SK-N-SH (cell line): ENCODE data around the gene TSPAN11. TPM values are rescaled to one million over a fixed set of nuclear protein-coding genes. Genes with fewer than 3 reads are reported as not detected.

Experiments
- CTCF ChIA-PET: fragments of 300-600, 350-600 bp; formaldehyde crosslinking; extraction: SDS; loops from one replicate; lab custom pipeline; 2021; lab: Yijun Ruan, JAX
- POLR2A ChIA-PET: fragments of 350-600 bp; sonication (Branson Sonifier 250); formaldehyde crosslinking; extraction: SDS; loops from one replicate; lab custom pipeline; 2020; ENCODE audit warnings: antibody characterized with exemption, inconsistent platforms; lab: Yijun Ruan, JAX
- DNase-seq: peaks from one replicate; pipeline ENCODE4 v3.0.0; 2012
- H2AFZ ChIP-seq: fragments of 200-600 bp; sonication (generic); 2 replicates; pipeline ENCODE4 v1.8.1; 2016; ENCODE audit warnings: antibody characterized with exemption, mild to moderate bottlenecking, low read depth
- H3F3A ChIP-seq: fragments of 200-600 bp; sonication (generic); replicated peaks from 2 replicates; pipeline ENCODE3; 2016; ENCODE audit warnings: antibody characterized with exemption, mild to moderate bottlenecking; ENCODE audit not compliant: insufficient read depth
- H3K27ac ChIP-seq, 2 experiments: fragments of 200-500 bp in 1 of 2; fragments of 200-600 bp in 1 of 2; sonication (Bioruptor generic) in 1 of 2; sonication (generic), shearing (Covaris generic) in 1 of 2; 2 replicates each; pipeline versions ENCODE4 v1.5.1 to v1.6.1; 2014 to 2016; ENCODE audit warnings: low read depth in 2 of 2, inconsistent platforms in 1 of 2, low read length in 1 of 2, mild to moderate bottlenecking in 1 of 2, mixed read lengths in 1 of 2
- H3K27me3 ChIP-seq: fragments of 200-600 bp; sonication (generic), shearing (Covaris generic); 2 replicates; pipeline ENCODE4 v1.6.1; 2016; ENCODE audit warnings: mixed run types; ENCODE audit not compliant: insufficient read depth
- H3K36me3 ChIP-seq, 2 experiments: fragments of 200-500 bp in 1 of 2; fragments of 200-600 bp in 1 of 2; sonication (Bioruptor generic) in 1 of 2; sonication (generic) in 1 of 2; replicated peaks in 1 of 2; 2 replicates each; pipeline versions ENCODE3 to v1.5.1; 2014 to 2016; ENCODE audit warnings: low read length in 1 of 2, mild to moderate bottlenecking in 1 of 2; ENCODE audit not compliant: insufficient read depth in 2 of 2, control insufficient read depth in 1 of 2
- H3K4me1 ChIP-seq, 2 experiments: fragments of 200-500 bp in 1 of 2; fragments of 200-600 bp in 1 of 2; sonication (Bioruptor generic) in 1 of 2; sonication (generic), shearing (Covaris generic) in 1 of 2; 2 replicates each; pipeline versions ENCODE4 v1.5.1 to v1.6.1; 2014 to 2016; ENCODE audit warnings: low read depth in 1 of 2, low read length in 1 of 2, mixed run types in 1 of 2; ENCODE audit not compliant: insufficient read depth in 2 of 2, control insufficient read depth in 1 of 2
- H3K4me2 ChIP-seq: fragments of 200-600 bp; sonication (generic), shearing (Covaris generic); 2 replicates; pipeline ENCODE4 v1.6.1; 2017; ENCODE audit warnings: mixed run types
- H3K4me3 ChIP-seq, 2 experiments: fragments of 200-500 bp in 1 of 2; fragments of 200-600 bp in 1 of 2; sonication (Bioruptor generic) in 1 of 2; sonication (generic), shearing (Covaris generic) in 1 of 2; 2 replicates each; pipeline versions ENCODE4 v1.5.1 to v1.8.1; 2014 to 2016; ENCODE audit warnings: low read depth in 2 of 2, inconsistent platforms in 1 of 2, low read length in 1 of 2, mild to moderate bottlenecking in 1 of 2, mixed read lengths in 1 of 2, moderate library complexity in 1 of 2
- H3K79me2 ChIP-seq: fragments of 200-600 bp; sonication (generic); 2 replicates; pipeline ENCODE4 v1.8.1; 2017; ENCODE audit warnings: mild to moderate bottlenecking; ENCODE audit not compliant: insufficient read depth
- H3K9ac ChIP-seq: fragments of 200-600 bp; sonication (generic); 2 replicates; pipeline ENCODE4 v1.6.1; 2017; ENCODE audit warnings: mixed run types
- H3K9me2 ChIP-seq: fragments of 200-600 bp; sonication (generic); 2 replicates; pipeline ENCODE4 v1.6.1; 2017; ENCODE audit warnings: mixed run types
- H3K9me3 ChIP-seq: fragments of 200-600 bp; sonication (generic); 2 replicates; pipeline ENCODE4 v1.6.1; 2017; ENCODE audit warnings: mixed run types, mild to moderate bottlenecking, moderate library complexity
- H4K20me1 ChIP-seq: fragments of 200-600 bp; sonication (generic); 2 replicates; pipeline ENCODE4 v1.6.1; 2017; ENCODE audit warnings: mild to moderate bottlenecking, mixed run types; ENCODE audit not compliant: insufficient read depth
- CHD2 ChIP-seq: fragments of 150-350 bp; IDR thresholded peaks from 2 replicates; pipeline ENCODE4 v1.6.1; 2018; ENCODE audit warnings: low read length; ENCODE audit not compliant: partially characterized antibody
- CTCF ChIP-seq: fragments of 200-600 bp; sonication (generic); IDR thresholded peaks from 2 replicates; pipeline ENCODE4 v1.6.1; 2017; ENCODE audit warnings: antibody characterized with exemption, mild to moderate bottlenecking, moderate library complexity
- FOXJ3 ChIP-seq: sonication (generic); formaldehyde crosslinking; IDR thresholded peaks from 2 replicates; pipeline ENCODE4 v1.5.1; 2020; ENCODE audit warnings: mild to moderate bottlenecking, missing genetic modification reagents
- GATA2 ChIP-seq: sonication (generic); formaldehyde crosslinking; IDR thresholded peaks from 2 replicates; pipeline ENCODE4 v1.5.0; 2020; ENCODE audit warnings: mild to moderate bottlenecking, missing genetic modification reagents
- JUND ChIP-seq: IDR thresholded peaks from 2 replicates; pipeline ENCODE4 v1.4.0; 2012
- MAX ChIP-seq: IDR thresholded peaks from 2 replicates; pipeline ENCODE4 v1.4.0; 2012; ENCODE audit warnings: low read depth
- NFIC ChIP-seq: IDR thresholded peaks from 2 replicates; pipeline ENCODE4 v1.4.0; 2012; ENCODE audit warnings: borderline replicate concordance
- NRF1 ChIP-seq: IDR thresholded peaks from 2 replicates; pipeline ENCODE4 v1.6.1; 2012; ENCODE audit warnings: low read depth, mild to moderate bottlenecking, low read length
- POLR2AphosphoS5 ChIP-seq: IDR thresholded peaks from 2 replicates; pipeline ENCODE4 v1.6.1; 2012; ENCODE audit warnings: low read depth, low read length
- RFX5 ChIP-seq: IDR thresholded peaks from 2 replicates; pipeline ENCODE4 v1.6.1; 2012; ENCODE audit warnings: mild to moderate bottlenecking, improper control_type of control experiment, low read length
- RXRA ChIP-seq: IDR thresholded peaks from 2 replicates; pipeline ENCODE4 v1.4.0; 2012; ENCODE audit warnings: low read depth, mild to moderate bottlenecking, borderline replicate concordance
- SIN3A ChIP-seq: IDR thresholded peaks from 2 replicates; pipeline ENCODE4 v1.6.1; 2012; ENCODE audit warnings: low read depth, mild to moderate bottlenecking, low read length, moderate library complexity, borderline replicate concordance
- TAF1 ChIP-seq: IDR thresholded peaks from 2 replicates; pipeline ENCODE4 v1.6.1; 2012; ENCODE audit warnings: low read depth, mild to moderate bottlenecking, low read length, moderate library complexity, borderline replicate concordance
- TCF12 ChIP-seq: IDR thresholded peaks from 2 replicates; pipeline ENCODE4 v1.4.0; 2012
- TEAD4 ChIP-seq: IDR thresholded peaks from 2 replicates; pipeline ENCODE4 v1.4.0; 2012; ENCODE audit warnings: mild to moderate bottlenecking, borderline replicate concordance; ENCODE audit not compliant: insufficient read depth
- WGBS: methylation state at CpG from one replicate; pipeline ENCODE4 v1.1.6; 2017; ENCODE audit warnings: low lambda C conversion rate; 5-methylcytosine and 5-hydroxymethylcytosine counted together
- polyA plus RNA-seq, 3 experiments: library from polyadenylated mRNA; depleted of rRNA; stranded (reverse); fragments of >200 nt; gene quantifications; 2 replicates each; pipeline ENCODE4 v1.2.3, GENCODE V29; 2012
- TF ChIP-seq, protein P1 (sequence below): IDR thresholded peaks from 2 replicates; pipeline ENCODE4 v1.6.1; 2012; ENCODE audit warnings: mild to moderate bottlenecking, low read depth, low read length, moderate library complexity
- TF ChIP-seq, protein P2 (sequence below): IDR thresholded peaks from 2 replicates; pipeline ENCODE4 v1.4.0; 2012; ENCODE audit warnings: low read depth, borderline replicate concordance

The TSPAN11 gene
- polyA plus RNA-seq, 1 of the 3 experiments (the other 2 are of a cell fraction) = 6.4 TPM

DNA sequence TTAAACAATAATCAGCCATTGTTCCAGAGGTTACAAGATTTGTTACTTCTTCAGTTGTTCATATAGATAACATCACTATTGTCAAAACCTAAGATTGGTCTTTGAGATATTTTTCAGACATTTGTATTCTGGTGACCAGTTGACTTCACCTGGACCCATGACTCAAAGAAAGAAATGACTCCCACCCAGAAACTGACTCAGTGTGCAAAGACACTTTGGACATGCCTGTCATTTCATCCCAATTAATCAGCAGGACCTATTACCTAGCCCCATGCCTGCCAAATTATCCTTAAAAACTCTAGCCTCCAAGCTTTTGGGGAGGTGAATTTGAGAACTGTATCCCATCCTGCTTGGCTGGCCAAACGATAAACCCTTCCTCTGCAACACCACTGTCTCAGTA, 27.7 kb upstream of the TSPAN11 start:
- H3K4me1 ChIP-seq = peaks cover 0 to 4% of the 10 kb centered on the region in 2 experiments; a peak in 2 of 4 replicates
- no peak overlapping the region for H3K9ac ChIP-seq
- H3K79me2 ChIP-seq = no peaks in the 10 kb centered on the region
- WGBS = 100% methylated on average over 1 of the region's 1 CpG
- no peaks in the 10 kb centered on the region for H3F3A ChIP-seq
- no peak overlapping the region for H3K4me2 ChIP-seq
- no peaks in the 10 kb centered on the region for H3K27me3 ChIP-seq
- no peak overlapping the region for H3K4me3 ChIP-seq
- no peaks in the 10 kb centered on the region for H4K20me1 ChIP-seq
- H3K36me3 ChIP-seq = no peaks in the 10 kb centered on the region
- no peaks in the 10 kb centered on the region for H3K9me2 ChIP-seq
- no peaks in the 10 kb centered on the region for H3K9me3 ChIP-seq
- TF ChIP-seq TEAD4 (no peak), TCF12 (no peak)
- TF ChIP-seq, protein P1, sequence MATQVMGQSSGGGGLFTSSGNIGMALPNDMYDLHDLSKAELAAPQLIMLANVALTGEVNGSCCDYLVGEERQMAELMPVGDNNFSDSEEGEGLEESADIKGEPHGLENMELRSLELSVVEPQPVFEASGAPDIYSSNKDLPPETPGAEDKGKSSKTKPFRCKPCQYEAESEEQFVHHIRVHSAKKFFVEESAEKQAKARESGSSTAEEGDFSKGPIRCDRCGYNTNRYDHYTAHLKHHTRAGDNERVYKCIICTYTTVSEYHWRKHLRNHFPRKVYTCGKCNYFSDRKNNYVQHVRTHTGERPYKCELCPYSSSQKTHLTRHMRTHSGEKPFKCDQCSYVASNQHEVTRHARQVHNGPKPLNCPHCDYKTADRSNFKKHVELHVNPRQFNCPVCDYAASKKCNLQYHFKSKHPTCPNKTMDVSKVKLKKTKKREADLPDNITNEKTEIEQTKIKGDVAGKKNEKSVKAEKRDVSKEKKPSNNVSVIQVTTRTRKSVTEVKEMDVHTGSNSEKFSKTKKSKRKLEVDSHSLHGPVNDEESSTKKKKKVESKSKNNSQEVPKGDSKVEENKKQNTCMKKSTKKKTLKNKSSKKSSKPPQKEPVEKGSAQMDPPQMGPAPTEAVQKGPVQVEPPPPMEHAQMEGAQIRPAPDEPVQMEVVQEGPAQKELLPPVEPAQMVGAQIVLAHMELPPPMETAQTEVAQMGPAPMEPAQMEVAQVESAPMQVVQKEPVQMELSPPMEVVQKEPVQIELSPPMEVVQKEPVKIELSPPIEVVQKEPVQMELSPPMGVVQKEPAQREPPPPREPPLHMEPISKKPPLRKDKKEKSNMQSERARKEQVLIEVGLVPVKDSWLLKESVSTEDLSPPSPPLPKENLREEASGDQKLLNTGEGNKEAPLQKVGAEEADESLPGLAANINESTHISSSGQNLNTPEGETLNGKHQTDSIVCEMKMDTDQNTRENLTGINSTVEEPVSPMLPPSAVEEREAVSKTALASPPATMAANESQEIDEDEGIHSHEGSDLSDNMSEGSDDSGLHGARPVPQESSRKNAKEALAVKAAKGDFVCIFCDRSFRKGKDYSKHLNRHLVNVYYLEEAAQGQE = no peak
- no peak overlapping the region for H2AFZ ChIP-seq
- DNase-seq = no peak
- H3K27ac ChIP-seq = no peak overlapping the region
- ChIA-PET CTCF (interaction anchor here (1.5 kb wide), 1 partner anchor 23 kb away, joined by 3 read pairs; no protein-coding TSS in a partner anchor), POLR2A (no interaction called here)

GRCh38 chr12:30900351-30900750, 26.2 kb upstream of the TSPAN11 start:
- no peaks in the 10 kb centered on the region for H3K79me2 ChIP-seq
- CTCF ChIA-PET = interaction anchor here (1.6 kb wide), 1 partner anchor 18 kb away, joined by 9 read pairs; no protein-coding TSS in a partner anchor

More at GRCh38 chr12:30900351-30900750, 26.2 kb upstream of the TSPAN11 start:
- POLR2A ChIA-PET = no interaction called here
- Histone ChIP-seq H3K36me3 (no peaks in the 10 kb centered on the region), H3K4me1 (peaks cover 0 to 4% of the 10 kb centered on the region in 2 experiments; a peak in 2 of 4 replicates), H3K27ac (no peak overlapping the region), H3K9me2 (no peaks in the 10 kb centered on the region), H2AFZ (no peak overlapping the region)
- no peak for TF ChIP-seq FOXJ3
- no peak for TF ChIP-seq SIN3A
- TF ChIP-seq RXRA = no peak
- TF ChIP-seq NFIC = no peak
- TF ChIP-seq GATA2 (CRISPR knock-in tag) = no peak
- TF ChIP-seq TEAD4 = no peak
- TF ChIP-seq RFX5 = no peak
- TF ChIP-seq JUND = no peak
- TF ChIP-seq CHD2 = no peak
- TF ChIP-seq TAF1 = no peak
- no peak for TF ChIP-seq POLR2AphosphoS5
- no peak for TF ChIP-seq MAX
- TF ChIP-seq, protein P2, sequence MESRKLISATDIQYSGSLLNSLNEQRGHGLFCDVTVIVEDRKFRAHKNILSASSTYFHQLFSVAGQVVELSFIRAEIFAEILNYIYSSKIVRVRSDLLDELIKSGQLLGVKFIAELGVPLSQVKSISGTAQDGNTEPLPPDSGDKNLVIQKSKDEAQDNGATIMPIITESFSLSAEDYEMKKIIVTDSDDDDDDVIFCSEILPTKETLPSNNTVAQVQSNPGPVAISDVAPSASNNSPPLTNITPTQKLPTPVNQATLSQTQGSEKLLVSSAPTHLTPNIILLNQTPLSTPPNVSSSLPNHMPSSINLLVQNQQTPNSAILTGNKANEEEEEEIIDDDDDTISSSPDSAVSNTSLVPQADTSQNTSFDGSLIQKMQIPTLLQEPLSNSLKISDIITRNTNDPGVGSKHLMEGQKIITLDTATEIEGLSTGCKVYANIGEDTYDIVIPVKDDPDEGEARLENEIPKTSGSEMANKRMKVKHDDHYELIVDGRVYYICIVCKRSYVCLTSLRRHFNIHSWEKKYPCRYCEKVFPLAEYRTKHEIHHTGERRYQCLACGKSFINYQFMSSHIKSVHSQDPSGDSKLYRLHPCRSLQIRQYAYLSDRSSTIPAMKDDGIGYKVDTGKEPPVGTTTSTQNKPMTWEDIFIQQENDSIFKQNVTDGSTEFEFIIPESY = no peak
- TF ChIP-seq CTCF = no peak
- no peak for TF ChIP-seq NRF1
- TF ChIP-seq, all 33 proteins: peak for 0
- Histone ChIP-seq H3F3A (no peaks in the 10 kb centered on the region), H3K4me2 (no peak overlapping the region), H3K9me3 (no peaks in the 10 kb centered on the region), H3K9ac (no peak overlapping the region), H3K27me3 (no peaks in the 10 kb centered on the region), H3K4me3 (no peak overlapping the region), H4K20me1 (no peaks in the 10 kb centered on the region)
- whole genome bisulfite sequencing = 65% methylated on average over 1 of the region's 1 CpG
- DNase-seq = no peak
